Osteocyte (in vitro differentiated cells): ENCODE data around the gene ANKRD27. TPM values are rescaled to one million over a fixed set of nuclear protein-coding genes. Genes with fewer than 3 reads are reported as not detected.
"Not testable (repeated sequence)": the region's sequence is repeated elsewhere in the genome, so short reads cannot be mapped to it uniquely, and the experiment has no call there.

ENCODE experiments used
- DNase-seq: peaks from one replicate; pipeline ENCODE4 v3.0.0; 2021; ENCODE audit warnings: mixed read lengths; ENCODE audit not compliant: unreplicated experiment; ENCODE audit errors: extremely low spot score
- H3K27ac Mint-ChIP-seq: one replicate; pipeline ENCODE4 v1.8.0; 2021; ENCODE audit warnings: mild to moderate bottlenecking, mixed read lengths; ENCODE audit not compliant: unreplicated experiment
- H3K27me3 Mint-ChIP-seq: one replicate; pipeline ENCODE4 v1.8.0; 2021; ENCODE audit warnings: mixed read lengths; ENCODE audit not compliant: unreplicated experiment
- H3K36me3 Mint-ChIP-seq: one replicate; pipeline ENCODE4 v1.8.0; 2021; ENCODE audit warnings: mixed read lengths; ENCODE audit not compliant: unreplicated experiment
- H3K4me1 Mint-ChIP-seq: one replicate; pipeline ENCODE4 v1.8.0; 2021; ENCODE audit warnings: mixed read lengths; ENCODE audit not compliant: unreplicated experiment
- H3K4me3 Mint-ChIP-seq: one replicate; pipeline ENCODE4 v1.8.0; 2021; ENCODE audit warnings: mild to moderate bottlenecking, moderate library complexity, mixed read lengths; ENCODE audit not compliant: unreplicated experiment
- H3K9me3 Mint-ChIP-seq: one replicate; pipeline ENCODE4 v1.8.0; 2021; ENCODE audit warnings: mixed read lengths; ENCODE audit not compliant: unreplicated experiment
- CTCF ChIP-seq: fragments of 200-600 bp; sonication (generic); IDR thresholded peaks from 2 replicates; pipeline ENCODE4 v1.5.0; 2021; ENCODE audit warnings: antibody characterized with exemption, mild to moderate bottlenecking, moderate library complexity
- total RNA-seq: library from RNA; stranded (reverse); gene quantifications from 2 replicates; pipeline ENCODE4 v1.2.1, GENCODE V29; 2021

The ANKRD27 gene
- total RNA-seq, 1 donor from 2014 or later: 24.1 TPM

- no peak overlapping the region for H3K27ac Mint-ChIP-seq
- no peaks in the 10 kb centered on the region for H3K4me1 Mint-ChIP-seq
- H3K36me3 Mint-ChIP-seq: peaks cover 15% of the 10 kb centered on the region
- no peaks in the 10 kb centered on the region for H3K27me3 Mint-ChIP-seq
- no peaks in the 10 kb centered on the region for H3K9me3 Mint-ChIP-seq
- DNase-seq: no peak
- TF ChIP-seq CTCF: no peak
- H3K4me3 Mint-ChIP-seq: no peak overlapping the region
Measured at GRCh38 chr19:32717496-32717895, 42.5 kb upstream of the ANKRD27 start.

- H3K27ac Mint-ChIP-seq, DNase-seq, H3K9me3 Mint-ChIP-seq, H3K27me3 Mint-ChIP-seq, H3K4me1 Mint-ChIP-seq, H3K4me3 Mint-ChIP-seq: not testable (repeated sequence)
- peaks cover 15% of the 10 kb centered on the region for H3K36me3 Mint-ChIP-seq
Measured at GRCh38 chr19:32716203-32716602, 41.2 kb upstream of the ANKRD27 start.

GRCh38 chr19:32711747-32712146 lies 36.8 kb upstream of the ANKRD27 start:
- H3K36me3 Mint-ChIP-seq: peaks cover 15% of the 10 kb centered on the region
- TF ChIP-seq CTCF: no peak
- no peaks in the 10 kb centered on the region for H3K27me3 Mint-ChIP-seq
- DNase-seq: no peak
- no peaks in the 10 kb centered on the region for H3K9me3 Mint-ChIP-seq
- H3K4me3 Mint-ChIP-seq: no peak overlapping the region
- no peaks in the 10 kb centered on the region for H3K4me1 Mint-ChIP-seq
- H3K27ac Mint-ChIP-seq: no peak overlapping the region

- no peaks in the 10 kb centered on the region for H3K27me3 Mint-ChIP-seq
Measured at GRCh38 chr19:32709032-32709431, 34.1 kb upstream of the ANKRD27 start.

GRCh38 chr19:32708457-32708856 lies 33.5 kb upstream of the ANKRD27 start:
- no peak for TF ChIP-seq CTCF
- no peak for DNase-seq
- Mint-ChIP-seq H3K4me3 (no peak overlapping the region), H3K9me3 (peaks cover 6% of the 10 kb centered on the region), H3K36me3 (peaks cover 20% of the 10 kb centered on the region), H3K27ac (no peak overlapping the region), H3K4me1 (no peaks in the 10 kb centered on the region), H3K27me3 (no peaks in the 10 kb centered on the region)

More at GRCh38 chr19:32709032-32709431, 34.1 kb upstream of the ANKRD27 start:
- Mint-ChIP-seq H3K27ac (no peak overlapping the region), H3K4me1 (no peaks in the 10 kb centered on the region), H3K9me3 (peaks cover 3% of the 10 kb centered on the region), H3K36me3 (peaks cover 17% of the 10 kb centered on the region), H3K4me3 (no peak overlapping the region)
- DNase-seq: no peak
- no peak for TF ChIP-seq CTCF

GRCh38 chr19:32704006-32704405 lies 29.0 kb upstream of the ANKRD27 start:
- not testable (repeated sequence) for H3K4me1 Mint-ChIP-seq, H3K27me3 Mint-ChIP-seq, H3K27ac Mint-ChIP-seq, DNase-seq, H3K9me3 Mint-ChIP-seq, H3K4me3 Mint-ChIP-seq
- peaks cover 20% of the 10 kb centered on the region for H3K36me3 Mint-ChIP-seq
